Measurements from ENCODE around the gene CMBL.

- TF ChIP-seq CTCF (IDR thresholded peaks at IDR 0.05) (no peak), EZH2 (IDR thresholded peaks at IDR 0.05) (no peak), EZH2phosphoT487 (IDR thresholded peaks at IDR 0.05) (no peak)
Observed at GRCh38 chr5:10354048-10354872, 46.6 kb upstream of the CMBL start.

Data from neural progenitor cell (in vitro differentiated cells).